Epithelial cell of esophagus (primary cell): ENCODE results near the gene SERPINB10.
"Not testable (repeated sequence)": the region's sequence is repeated elsewhere in the genome, so short reads cannot be mapped to it uniquely, and the experiment has no call there.

Experiments
- DNase-seq: peaks from one replicate; pipeline ENCODE4 v3.0.0; 2010; ENCODE audit warnings: low read depth
- H3K4me3 ChIP-seq: 2 replicates; pipeline ENCODE4 v1.5.1; 2011; ENCODE audit warnings: mild to moderate bottlenecking, low read length, control low read depth
- TF ChIP-seq, protein P1 (sequence below): IDR thresholded peaks from 2 replicates; pipeline ENCODE4 v1.5.1; 2011; ENCODE audit warnings: low read depth, mild to moderate bottlenecking, low read length, control low read depth, inconsistent platforms; ENCODE audit not compliant: insufficient read depth; ENCODE audit errors: missing control alignments

Gene SERPINB10

DNA sequence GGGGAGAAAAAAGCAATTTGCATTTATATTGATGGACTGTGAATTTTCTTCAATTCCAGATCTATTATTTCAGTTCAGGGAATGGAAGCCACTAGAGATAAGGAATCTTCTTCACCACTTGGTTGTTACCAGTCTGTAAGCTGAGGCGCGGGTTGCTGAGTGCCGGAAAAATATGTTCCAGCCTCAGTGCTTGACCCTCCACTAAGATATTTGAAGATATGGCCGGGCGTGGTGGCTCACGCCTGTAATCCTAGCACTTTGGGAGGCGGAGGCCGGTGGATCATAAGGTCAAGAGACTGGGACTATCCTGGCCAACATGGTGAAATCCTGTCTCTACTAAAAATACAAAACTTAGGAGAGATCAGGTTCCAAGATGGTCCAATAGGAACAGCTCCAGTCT, 32.2 kb downstream of the SERPINB10 start:
- no peak for DNase-seq
- TF ChIP-seq, protein P1, sequence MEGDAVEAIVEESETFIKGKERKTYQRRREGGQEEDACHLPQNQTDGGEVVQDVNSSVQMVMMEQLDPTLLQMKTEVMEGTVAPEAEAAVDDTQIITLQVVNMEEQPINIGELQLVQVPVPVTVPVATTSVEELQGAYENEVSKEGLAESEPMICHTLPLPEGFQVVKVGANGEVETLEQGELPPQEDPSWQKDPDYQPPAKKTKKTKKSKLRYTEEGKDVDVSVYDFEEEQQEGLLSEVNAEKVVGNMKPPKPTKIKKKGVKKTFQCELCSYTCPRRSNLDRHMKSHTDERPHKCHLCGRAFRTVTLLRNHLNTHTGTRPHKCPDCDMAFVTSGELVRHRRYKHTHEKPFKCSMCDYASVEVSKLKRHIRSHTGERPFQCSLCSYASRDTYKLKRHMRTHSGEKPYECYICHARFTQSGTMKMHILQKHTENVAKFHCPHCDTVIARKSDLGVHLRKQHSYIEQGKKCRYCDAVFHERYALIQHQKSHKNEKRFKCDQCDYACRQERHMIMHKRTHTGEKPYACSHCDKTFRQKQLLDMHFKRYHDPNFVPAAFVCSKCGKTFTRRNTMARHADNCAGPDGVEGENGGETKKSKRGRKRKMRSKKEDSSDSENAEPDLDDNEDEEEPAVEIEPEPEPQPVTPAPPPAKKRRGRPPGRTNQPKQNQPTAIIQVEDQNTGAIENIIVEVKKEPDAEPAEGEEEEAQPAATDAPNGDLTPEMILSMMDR = no peak
- H3K4me3 ChIP-seq = no peak overlapping the region

DNA sequence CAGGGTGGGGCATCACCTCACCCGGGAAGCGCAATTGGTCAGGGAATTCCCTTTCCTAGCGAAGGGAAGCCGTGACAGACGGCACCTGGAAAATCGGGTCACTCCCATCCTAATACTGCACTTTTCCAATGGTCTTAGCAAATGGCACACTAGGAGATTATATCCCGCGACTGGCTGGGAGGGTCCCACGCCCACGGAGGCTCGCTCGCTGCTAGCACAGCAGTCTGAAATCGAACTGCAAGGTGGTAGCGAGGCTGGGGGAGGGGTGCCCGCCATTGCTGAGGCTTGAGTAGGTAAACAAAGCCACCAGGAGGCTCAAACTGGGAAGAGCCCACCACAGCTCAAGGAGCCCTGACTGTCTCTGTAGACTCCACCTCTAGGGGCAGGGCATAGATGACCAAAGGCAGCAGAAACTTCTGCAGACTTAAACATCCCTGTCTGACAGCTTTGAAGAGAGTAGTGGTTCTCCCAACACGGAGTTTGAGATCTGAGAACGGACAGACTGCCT, 32.8 kb downstream of the SERPINB10 start:
- not testable (repeated sequence) for DNase-seq, H3K4me3 ChIP-seq

DNA sequence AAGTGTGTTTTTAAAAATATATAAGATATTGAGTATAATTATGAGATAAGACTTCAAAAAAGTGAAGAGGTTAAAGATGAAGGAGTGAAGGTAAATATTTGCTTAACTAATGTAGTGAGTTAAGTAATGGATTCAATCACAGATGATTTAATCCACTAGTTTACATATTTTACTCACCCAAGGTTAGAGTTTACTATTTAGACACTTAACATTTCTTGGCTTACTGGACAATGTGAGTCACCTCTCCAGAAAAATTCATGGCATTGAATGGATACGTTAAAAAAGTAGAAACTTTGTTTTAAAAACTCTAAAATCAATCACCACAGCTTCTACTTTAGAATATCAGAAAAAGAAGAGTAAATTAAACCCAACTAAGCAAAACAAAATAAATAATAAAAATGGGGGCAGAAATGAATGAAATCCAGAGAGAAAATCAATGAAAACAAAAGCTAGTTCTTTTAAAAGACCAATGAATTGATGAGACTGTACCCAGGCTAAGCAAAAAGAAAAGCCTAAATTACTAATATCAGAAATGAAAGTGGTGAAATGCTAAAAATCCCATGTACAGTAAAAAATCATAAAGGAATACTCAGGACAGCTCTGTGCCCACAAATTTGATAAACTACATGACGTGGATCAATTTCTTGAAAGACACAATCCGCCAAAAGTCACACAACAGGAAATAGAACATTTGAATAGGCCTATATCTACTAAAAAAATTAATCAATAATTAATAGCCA, 39.5 kb downstream of the SERPINB10 start:
- TF ChIP-seq, protein P1 = no peak
- no peak for DNase-seq
- no peak overlapping the region for H3K4me3 ChIP-seq

DNA sequence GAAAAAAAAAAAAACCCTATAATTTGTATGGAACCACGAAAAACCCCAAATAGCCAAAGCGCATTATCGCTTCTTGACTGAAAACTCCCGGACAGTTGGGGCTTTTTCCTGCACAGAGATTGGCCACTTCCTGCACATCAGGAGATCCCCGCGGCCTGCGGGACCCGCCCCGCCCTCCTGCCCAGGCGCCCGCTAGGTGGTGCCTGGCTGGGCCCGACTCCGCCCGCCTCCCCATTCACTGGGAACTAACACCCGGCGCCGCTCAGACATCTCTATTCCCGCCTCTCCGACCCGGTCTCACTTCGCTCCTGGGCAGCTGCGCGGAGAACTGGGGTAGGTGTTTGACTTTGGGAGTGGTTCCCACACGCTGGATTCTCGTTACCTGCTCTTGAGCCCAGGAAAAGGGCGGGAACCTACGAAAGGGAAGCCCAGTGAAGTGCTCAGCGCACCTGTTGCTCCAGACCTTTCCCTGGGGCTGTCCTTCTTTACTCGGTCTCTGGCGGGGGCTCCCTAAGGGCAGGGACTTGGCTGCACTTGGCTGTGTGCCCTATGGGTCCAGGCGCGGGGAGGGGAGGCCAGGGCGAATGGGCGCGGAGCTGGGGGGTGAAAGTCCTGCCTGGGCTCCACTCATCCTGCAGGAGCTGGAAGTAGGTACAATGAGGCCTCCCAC, 41.4 kb downstream of the SERPINB10 start, which contains the start of gene HMSD:
Gene HMSD (plus strand): TSS at position 234 of the 670 bp plus-strand sequence. CDS start 4,155 bp downstream, outside the sequence.
- peak within 1 kb of the TSS; percentile 44 for H3K4me3 ChIP-seq
- peak; percentile 72 for DNase-seq
- TF ChIP-seq, protein P1 = peak; percentile 41

DNA sequence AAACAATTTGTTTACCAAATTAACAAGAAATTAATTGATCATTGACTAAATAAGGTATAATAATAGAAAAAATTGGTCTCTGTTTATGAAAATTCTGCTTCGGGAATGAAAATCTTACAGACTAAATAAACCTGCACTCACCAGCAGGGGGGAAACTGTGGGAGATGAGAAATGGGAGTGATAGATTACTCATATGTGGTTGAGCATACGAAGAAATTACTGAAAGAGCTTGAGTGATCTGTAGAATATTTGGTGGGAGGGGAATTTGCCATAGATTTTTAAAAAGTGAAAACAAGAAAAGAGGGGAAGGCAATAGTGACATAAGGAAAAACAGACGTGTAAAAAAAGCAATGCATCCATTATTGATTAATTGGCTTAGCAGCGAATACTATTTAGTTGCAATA, 43.5 kb downstream of the SERPINB10 start:
- TF ChIP-seq, protein P1 = peak; percentile 13
- H3K4me3 ChIP-seq = no peak overlapping the region
- DNase-seq = peak; percentile 40

DNA sequence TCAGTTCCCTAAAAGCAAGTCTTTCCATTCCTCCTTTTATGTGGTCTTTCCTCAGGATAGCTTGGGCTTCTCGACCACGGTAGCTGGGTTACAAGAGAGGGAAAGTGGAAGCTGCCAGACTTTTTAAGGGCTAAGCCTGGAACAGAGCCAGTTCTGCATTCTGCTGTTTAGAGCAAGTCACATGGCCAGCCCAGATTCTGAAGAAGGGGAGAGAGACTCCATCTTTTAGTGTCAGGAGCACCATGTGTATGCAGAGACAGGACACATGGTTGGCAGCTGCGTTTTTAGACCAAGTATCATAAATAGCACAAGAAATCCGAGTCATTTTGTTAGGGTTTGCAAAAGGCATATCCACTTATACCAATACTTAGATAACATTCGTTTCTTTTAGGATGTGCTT, 46.1 kb downstream of the SERPINB10 start:
- TF ChIP-seq, protein P1 = no peak
- H3K4me3 ChIP-seq = no peak overlapping the region
- DNase-seq = no peak

DNA sequence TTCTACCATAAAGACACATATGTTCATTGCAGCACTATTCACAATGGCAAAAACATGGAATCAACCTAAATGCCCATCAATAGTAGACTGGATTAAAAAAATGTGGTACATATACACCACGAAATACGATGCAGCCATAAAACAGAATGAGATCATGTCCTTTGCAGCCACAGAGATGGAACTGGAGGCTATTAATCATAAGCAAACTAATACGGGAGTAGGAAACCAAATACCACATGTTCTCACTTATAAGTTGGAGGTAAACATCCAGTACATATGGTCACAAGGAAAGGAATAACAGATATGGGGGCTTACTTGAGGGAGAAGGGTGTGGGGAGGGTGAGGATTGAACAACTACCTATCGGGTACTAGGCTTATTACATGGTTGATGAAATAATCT, 49.0 kb downstream of the SERPINB10 start:
- H3K4me3 ChIP-seq = no peak overlapping the region
- TF ChIP-seq, protein P1 = no peak
- DNase-seq = no peak
